NCI-H2196 (cell line): Measurements from ENCODE around the gene DNMT3A.

Source experiments
- DNase-seq: peaks from one replicate; lab custom pipeline; 2025; ENCODE audit not compliant: unreplicated experiment; lab: John Stamatoyannopoulos, UW

Gene DNMT3A

DNA sequence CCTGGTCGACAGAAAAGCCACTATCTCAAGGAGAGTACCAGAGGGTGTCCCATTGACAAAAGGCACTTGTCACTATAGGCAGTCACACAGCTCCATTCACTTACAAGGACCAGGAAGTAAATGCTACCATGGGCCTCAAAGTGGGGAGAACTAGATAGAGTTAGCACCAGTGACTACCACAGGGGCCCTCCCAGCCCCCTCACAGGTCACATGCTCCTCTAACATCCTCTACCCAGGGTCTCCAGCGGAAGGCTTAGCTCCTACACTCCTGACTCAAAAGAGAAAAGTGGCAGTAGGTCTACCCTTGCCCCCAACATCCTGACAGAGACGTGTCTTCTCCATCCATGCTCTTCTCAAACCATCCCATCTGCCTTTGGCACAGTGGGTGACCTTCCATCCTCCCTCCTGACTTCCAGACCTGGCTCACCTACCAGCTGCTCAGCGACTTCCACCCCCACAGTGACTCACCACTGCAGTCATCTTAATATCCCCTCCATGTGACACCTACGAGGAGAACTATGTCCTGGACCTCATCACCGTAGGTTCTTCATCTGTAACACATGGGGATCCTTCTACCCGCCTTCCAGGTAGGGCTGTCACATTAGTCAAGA is 5.6 kb upstream of the DNMT3A start:
- DNase-seq: no peak

DNA sequence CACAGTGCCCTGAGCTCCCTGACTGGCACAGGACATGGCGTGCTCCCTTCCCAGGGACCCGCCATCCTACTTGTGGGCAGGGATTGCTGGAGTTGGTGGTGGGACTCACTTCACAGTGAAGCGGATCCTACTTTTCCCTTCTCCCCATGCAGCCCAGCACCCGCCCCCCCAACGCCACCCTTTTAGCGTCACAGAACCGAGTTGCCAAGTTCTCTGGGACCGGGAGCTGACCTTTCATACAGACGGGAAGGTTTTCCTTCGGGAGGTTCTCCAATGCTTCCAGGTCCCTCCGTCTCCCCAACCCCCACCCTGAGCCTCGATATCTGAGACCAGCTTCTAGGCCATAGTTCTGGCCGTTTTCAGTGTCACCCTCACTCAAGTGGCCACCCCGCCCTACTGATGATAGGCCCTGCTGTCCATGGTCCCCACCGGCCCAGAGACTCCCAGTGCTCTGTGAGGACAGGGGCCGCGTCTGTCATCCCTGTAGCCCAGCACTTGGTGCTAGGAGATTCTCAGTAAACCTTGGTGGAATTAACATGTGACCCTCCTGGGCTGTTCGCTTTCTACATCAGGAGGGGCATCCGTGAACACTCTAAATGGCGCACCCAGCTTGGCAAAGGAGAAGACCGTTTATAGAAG is 1.6 kb upstream of the DNMT3A start:
- DNase-seq: no peak

DNA sequence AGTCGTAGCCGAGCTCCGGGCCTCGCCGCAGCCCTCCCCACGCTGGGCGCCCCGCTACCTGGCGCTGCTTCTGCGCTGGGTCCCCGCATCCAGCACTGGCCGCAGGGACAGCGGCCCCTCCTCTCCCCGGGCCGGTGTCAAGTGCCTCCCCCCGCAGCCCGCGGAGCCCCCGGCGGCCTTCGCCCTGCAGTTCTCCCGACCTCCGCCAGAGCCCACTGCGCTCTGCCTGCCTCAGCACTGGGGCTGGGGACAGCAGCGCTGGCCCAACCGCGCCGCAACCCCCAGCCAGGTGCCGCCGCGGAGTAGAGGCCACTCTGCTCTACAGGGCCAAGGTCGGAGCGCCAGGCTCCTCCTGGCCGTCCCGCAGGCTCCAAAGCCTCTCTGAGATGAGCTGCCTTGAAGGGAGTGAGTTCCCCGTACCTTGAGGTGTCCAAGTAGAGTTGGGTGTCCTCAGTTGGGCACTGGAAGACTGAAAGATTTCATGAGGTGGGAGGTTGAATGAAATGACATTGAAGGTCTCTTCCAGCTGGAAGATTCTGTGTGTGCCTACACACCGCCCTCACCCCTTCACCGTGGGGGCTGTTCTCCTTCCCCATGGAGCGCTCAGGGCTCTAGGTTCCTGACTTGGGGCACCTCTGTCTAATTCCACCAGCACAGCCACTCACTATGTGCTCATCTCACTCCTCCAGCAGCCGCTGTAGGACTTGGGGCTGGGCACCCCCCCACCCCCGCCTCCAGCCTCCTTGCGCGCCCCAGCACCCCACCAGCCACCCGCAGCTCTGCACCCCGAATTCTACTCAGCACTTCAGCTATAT is 854 bp upstream of the DNMT3A start:
- peak; percentile 85 for DNase-seq

DNA sequence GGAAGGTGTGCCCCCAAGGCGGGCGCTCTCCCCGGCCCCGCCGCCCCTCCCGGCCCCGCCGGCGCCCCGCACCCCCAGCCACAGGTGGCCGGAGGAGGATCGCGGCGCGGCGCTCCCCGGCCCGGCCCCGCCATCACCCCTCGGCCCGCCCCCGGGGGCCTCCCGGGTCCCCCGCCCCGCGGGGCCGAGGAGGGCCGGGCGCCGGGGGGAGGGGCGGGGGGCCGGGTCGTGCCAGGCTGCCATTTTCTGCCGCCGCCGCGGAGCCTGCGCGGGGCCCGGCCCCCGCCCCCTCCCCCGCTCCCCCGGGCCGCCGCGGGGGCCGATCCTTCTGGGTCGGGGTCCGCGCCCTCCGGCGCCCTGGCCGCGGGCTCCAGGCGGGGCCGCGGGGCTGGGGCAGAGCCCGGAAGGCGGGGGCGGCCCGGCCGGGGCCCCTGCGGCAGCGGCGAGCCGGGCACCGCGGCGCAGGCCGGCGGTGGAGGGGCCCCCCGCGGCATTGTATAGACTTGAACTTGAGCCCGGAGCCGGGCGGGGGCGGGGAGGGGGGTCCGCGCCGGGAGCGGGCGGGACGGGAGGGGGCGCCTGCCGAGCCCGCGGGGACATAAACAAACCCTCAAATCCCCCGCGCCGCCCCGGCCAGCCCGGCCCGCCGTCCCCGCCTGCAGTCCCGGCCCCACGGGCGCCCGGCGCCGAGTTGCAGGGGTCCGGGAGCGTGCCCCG is 556 bp downstream of the DNMT3A start:
- peak; percentile 57 for DNase-seq

DNA sequence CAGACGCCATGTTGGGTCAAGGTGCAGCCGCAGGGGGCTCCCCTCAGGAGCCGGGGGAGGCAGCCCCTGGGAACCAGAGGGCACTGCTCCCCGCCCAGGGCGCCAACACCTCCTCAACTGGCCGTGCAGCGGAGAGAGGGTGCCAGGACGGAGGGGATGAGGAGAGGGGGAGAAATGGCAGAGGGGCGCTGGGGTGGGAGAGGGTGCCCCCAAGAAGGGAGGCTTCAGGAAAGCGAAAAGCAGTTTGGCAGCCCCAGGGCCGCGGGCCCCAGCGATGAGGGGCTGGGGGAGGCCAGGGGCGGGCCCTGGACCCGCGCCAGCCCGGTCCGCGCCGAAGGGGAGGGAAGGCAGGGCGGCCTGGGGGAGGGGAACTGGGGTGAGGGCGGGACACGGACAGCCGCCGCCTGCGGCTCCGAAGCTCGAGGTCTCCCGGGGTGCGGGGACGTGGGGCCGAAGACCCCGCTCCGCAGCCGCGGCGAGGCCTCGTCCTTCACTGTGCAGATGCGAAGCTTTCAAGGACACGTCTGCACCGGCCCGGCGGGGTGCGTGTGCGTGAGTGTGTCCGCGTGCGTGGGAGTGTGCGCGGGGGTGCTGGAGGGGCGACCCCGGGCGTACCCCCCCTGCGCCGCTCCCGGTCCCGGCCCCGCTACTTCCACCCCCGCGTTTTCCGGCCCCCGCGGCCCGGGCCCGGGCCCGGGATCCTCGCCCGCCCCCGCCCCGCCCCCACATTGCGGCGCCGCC is 1.4 kb downstream of the DNMT3A start:
- DNase-seq: peak; percentile 60

DNA sequence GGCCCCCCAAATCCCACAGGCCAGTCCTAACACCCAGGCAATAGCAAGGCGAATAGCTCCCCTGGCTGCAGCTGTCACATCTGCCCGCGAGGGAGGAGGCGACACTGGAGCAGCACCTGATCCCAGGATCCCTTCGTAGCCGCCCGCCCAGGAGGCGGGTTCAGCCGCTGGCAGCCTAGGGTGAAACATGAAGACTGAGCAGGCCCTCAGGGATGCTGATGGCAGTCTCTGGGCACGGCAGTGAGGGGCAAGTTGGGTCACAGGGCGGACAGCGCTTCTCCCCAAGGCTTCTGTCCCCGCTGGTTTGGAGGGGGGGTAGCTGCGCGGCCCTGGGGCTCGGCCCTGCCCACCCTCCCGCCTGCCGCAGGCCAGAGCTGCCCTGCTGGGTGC is 1.9 kb downstream of the DNMT3A start:
- peak; percentile 78 for DNase-seq

DNA sequence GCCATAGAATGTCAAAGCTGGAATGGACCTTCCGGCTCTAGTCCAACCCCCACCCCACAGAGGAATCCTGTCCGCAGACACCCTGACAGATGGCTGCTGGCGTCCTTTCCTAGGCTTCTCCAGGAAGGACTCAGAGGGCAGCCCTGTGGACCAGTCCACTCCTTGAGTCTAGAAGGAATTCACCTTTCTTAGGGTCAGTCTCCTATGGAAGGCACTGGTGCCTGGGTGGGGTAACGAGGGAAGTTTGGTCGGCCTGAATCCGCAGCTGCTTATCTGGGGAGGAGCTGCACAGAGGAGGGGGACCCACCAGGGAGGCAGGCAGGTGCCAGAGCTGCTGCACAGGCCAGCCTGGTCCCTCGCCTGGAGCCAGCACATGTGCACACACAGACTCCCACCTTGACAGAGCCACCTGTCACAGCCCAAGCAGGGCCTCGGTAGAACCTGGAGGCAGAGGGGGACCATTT is 2.5 kb downstream of the DNMT3A start:
- DNase-seq: no peak

DNA sequence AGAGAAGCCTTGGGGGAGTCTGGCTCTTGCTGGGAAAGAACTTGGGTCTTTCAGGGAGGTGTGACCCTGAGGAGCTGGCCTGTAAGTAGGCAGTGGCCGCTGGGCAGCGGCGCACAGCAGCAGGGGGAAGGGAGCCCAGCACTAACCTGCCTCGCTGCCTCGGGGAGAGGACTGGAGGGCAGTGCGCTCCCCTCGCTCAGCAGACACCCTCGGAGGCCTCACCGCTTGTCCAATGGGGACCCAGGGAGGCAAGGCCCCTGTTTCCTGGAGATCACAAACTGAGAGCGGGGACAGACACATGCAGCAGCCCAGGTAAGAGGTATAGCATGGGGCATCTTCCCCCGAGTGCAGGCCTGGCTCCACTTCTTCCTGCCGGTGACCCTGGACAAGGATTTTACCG is 3.3 kb downstream of the DNMT3A start:
- no peak for DNase-seq

DNA sequence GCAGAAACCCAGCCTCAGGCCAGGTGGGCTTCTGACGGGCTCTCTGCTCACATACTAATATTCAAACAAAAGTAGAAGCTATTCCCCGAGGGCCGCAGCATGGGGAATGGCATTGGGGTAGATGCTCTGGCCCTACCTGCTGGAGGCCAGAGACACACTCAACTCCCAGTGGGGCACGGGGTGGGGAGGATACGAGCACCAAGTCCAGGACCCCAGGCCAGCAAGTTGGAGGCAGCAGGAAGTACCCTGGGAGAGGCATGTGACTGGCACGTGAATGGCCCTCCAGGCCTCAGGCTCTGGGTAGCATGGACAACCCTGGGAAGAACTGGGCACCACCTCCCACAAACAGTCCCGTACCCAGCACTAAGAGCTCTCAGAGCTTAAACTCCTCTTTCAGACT is 3.8 kb downstream of the DNMT3A start:
- DNase-seq: no peak

DNA sequence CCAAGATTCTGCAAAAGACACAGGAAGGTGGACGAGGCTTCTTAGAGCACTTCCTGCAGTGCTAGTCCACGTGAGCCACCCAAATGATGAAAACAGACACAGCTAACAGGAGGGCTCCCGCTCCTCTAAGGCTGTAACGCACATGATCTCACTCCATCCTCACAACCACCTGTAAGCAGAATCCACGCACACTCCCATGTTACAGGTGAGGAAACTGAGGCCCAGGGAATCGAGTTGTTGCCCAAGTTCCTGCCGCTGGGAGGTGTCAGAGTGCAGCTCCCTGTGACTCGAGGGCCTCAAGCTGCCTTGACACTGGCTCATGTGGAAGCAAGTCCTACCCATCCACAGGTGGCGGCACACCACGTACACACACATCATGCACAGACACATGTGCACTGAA is 4.4 kb downstream of the DNMT3A start:
- no peak for DNase-seq

DNA sequence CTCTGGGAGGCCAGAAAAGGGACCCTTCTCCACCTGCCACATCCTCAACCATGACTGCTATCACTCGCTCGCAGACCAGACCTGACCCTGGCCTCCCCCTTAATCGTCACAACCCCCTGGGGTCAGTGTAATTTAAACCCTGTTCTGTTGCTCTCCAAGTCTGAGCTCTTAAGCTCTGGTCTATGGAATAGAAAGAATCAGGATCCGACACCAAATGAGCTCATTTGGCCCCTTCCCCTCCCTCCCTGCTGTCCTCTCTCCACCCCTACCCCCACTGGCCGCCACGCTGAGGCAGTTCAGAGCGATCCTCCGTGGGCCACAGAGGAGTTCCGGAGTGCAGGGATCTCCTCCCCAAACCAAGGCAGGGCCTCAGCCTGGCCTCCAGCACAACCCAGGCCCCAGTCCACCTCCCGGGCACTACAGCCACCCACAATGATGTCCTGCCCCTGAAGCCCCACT is 5.3 kb downstream of the DNMT3A start:
- DNase-seq: no peak

DNA sequence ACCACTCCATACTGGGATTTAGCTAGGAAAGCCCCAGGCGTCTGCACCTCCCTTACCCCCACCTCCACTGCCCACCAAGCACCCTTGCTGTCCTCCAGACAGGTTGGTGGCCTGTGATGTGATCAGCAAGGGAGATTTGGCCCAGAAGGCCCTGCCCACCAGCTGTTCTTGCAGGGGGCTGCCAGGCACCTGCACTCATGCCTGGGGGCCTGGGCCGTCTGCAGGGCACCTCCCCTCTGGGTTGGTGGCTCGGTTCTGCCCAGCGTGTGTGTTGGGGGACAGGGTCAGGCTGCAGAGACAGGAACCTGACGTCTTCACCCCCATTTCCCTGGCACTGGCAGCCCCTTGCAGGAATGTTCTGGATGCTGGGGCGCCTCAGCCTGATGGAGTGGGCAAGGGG is 5.8 kb downstream of the DNMT3A start:
- DNase-seq: no peak

DNA sequence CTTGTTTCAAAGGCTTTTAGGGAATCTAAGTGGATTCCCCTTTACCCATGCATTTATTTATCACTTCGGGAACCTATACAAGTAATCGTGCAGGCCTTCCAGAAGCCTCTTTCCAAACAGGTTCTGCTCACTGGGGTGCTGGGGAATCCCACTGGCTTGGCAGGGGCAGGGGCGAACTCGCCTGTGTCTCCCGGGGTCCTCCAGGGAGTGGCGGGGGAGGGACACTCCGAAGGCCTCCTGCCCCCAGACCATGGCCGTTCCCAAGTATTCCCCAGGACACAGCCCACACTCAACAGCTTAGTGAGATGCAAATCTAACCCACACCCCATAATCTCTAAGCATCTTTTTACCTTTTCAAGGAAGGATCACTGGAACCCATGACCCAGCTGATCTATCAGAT is 6.5 kb downstream of the DNMT3A start:
- DNase-seq: no peak

DNA sequence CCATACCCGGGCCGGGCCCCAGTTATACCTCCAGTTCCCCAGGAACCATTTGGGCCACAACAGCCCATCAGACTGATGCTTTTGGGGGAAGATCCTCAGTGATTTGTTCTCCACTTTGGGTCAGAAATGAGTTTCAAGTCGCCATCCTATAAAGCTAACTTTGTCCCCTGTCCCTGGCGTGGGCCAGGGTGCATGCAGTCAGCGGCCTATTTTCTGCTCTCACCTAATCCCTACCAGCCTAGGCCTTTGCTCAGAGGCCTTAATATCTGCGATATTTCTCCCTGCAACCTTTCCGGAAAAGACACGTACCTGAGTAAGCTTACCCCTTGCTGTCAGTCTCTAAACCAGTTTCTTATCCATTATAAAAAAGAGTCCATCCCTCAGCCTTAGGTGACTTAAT is 7.2 kb downstream of the DNMT3A start:
- DNase-seq: no peak

DNA sequence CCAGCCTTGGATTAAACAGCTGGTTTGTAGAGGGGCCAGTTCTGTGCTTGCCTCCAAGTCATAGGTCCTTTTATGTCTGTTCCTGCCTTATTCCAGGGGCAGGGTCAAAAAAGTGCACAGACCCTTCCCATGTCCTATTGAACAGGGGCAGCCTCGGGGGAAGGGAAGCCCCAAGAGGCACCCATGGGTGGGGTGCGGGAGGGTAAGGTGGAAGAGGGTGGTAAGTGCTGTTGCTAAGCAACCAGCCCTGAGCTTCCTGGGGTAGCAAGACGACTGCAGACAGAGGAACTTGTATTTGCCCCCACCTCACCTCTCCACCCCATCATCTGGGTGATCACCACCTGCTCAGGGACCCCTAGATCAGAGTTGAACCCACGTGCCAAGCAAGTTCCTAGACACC is 7.7 kb downstream of the DNMT3A start:
- no peak for DNase-seq

DNA sequence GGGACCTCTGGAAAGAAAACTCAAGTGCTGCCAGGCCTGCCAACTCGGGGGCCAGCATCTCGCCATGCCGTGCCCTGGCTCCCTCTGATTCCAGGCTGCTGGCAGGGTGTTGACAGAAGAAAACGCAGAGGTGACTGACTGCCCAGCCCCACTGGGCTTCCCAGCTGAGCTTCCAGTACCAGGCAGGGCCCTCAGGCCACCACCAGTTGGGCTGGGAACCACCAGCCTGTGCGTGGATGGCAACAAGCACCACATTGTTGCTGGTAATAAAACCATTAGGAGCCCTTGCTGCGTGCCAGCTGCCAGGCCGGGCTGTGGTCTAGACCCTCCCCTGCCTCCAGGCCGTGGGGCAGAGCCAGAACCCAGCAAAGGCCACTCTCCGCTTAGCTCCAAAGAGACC is 9.2 kb downstream of the DNMT3A start:
- no peak for DNase-seq

DNA sequence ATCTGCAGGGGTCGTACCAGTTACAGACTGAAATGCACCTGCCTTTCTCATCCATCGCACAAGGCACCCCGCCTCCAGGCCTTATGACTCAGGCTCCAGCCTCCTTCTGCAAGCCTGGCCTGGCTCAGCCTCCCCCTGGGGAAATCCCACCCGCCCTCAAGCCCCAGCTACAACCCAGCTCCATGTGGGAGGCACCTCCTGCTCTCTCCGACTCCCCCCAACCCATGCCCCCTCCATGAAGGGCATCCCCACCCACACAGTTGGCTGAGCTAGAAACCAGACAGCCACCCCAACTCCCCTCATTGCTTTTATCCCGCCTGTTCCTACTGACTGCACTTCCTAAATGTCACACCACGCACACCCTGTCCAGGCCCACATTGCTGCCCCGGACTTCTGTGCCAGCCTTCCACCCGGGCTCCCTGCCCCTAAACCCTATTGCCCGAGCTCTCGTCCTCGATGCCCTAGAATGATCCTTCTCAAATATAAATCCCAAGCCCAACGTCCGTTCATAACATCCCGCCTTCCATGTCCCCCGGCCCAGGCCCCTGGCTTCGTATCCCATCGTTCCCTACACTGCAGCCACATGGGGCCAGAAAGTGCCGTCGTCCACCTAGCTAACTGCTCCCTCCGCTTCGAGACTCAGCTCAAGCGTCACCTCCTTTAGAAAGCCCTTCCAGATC is 9.9 kb downstream of the DNMT3A start:
- DNase-seq: no peak

DNA sequence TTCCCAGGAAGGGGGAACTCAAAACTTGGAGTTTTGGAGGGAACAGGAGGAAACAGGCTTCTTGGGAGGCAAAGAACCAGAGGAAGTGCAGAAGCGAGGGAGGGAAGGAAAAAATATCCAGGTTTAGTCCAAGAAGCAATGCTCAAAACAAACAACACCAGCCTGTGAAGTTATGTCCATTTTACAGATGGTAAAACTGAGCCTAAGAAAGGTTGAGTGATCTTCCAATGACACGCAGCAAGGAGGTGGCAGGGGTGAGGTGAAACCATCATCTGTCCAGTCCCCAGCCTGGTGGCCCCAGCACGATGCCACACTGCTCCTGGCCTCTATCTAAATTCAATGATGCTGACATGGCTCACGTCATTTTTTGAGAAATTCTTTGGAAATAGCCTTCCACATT is 10.8 kb downstream of the DNMT3A start:
- no peak for DNase-seq

DNA sequence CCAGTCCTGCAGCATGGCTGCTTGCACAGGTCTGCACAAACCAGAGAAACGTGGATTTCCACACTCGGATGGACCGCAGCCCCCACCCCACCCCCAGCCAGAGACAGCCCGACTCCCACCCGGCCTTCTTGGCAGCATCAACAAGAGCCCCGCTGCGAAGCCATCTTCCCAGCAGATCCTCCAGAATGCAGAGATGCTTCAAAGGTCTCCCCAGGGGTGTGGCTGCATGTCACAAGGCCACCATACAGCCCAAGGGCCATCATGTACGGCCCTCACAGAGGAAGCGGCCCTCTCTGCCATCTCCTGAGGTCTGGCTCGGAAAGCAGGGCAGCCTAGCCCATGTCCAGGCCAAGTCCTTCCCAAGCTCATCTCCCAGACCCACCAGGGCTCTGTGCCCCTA is 11.5 kb downstream of the DNMT3A start:
- DNase-seq: no peak
